Prostate gland (tissue), 2 donors: ENCODE measurements around the gene ZMYND8.

Experiments
- CTCF ChIP-seq, 4 experiments: fragments of 200-600 bp in 2 of 4; fragments of 450-650 bp in 2 of 4; sonication (generic) in 2 of 4; IDR thresholded peaks; 1 replicate in 3 of 4; 2 replicates in 1 of 4; pipeline ENCODE4 v1.5.1; 2016 to 2019; ENCODE audit warnings: antibody characterized with exemption in 4 of 4, mild to moderate bottlenecking in 2 of 4, moderate library complexity in 2 of 4
- POLR2A ChIP-seq: fragments of 450-650 bp; IDR thresholded peaks from one replicate; pipeline ENCODE4 v1.6.1; 2016; ENCODE audit warnings: antibody characterized with exemption, mild to moderate bottlenecking

- no peak for TF ChIP-seq CTCF (IDR thresholded peaks at IDR 0.05)
- no peak for TF ChIP-seq POLR2A
Measured at GRCh38 chr20:47348539-47349142, 7.9 kb downstream of the ZMYND8 start.
